Measurements from ENCODE around the gene SIN3B. TPM values are rescaled to one million over a fixed set of nuclear protein-coding genes. Genes with fewer than 3 reads are reported as not detected.

SIN3B gene
- total RNA-seq, 4 donors from 2014 or later, result 38.1 to 294 (median 66.5) TPM

- no peaks in the 10 kb centered on the region for H3K27me3 ChIP-seq
- no peak overlapping the region for H3K4me3 ChIP-seq
- no peak for TF ChIP-seq EP300 (IDR thresholded peaks at IDR 0.05; ENCODE audit: low read depth)
- no peak for TF ChIP-seq CTCF (IDR thresholded peaks at IDR 0.05)
- no peak for TF ChIP-seq POLR2AphosphoS5 (IDR thresholded peaks at IDR 0.05)
- TF ChIP-seq POLR2A (IDR thresholded peaks at IDR 0.05), result no peak
- in situ Hi-C loops (cut with MboI; ENCODE audit: low pct_ligation_motif_present in 1 of 4, low pct_unique_long_range_greater_than_20kb in 1 of 4, low sequenced_read_pairs in 3 of 4) (no loop called here), intact Hi-C loops (cut with DNase I; ENCODE audit: low total_unique reads) (no loop called here)
- WGBS, 2 donors (ENCODE audit: low coverage in 1 of 2), result 49 to 71% methylated on average over 4 to 12 of the region's 12 CpGs
- no peaks in the 10 kb centered on the region for H3K9me3 ChIP-seq
- no peaks in the 10 kb centered on the region for H3K36me3 ChIP-seq
- no peaks in the 10 kb centered on the region for H3K4me1 ChIP-seq
- no peak overlapping the region for H3K27ac ChIP-seq
- no peak for DNase-seq
Measured at GRCh38 chr19:16920816-16921529, 91.8 kb downstream of the SIN3B start.

GRCh38 chr19:16921766-16922591, 92.8 kb downstream of the SIN3B start:
- no peaks in the 10 kb centered on the region for H3K27me3 ChIP-seq
- H3K36me3 ChIP-seq, result no peaks in the 10 kb centered on the region
- 82 to 83% methylated on average over 2 to 21 of the region's 21 CpGs for WGBS, 2 donors (ENCODE audit: low coverage in 1 of 2)
- intact Hi-C loops (cut with DNase I; ENCODE audit: low total_unique reads), result no loop called here
- H3K4me1 ChIP-seq, result no peaks in the 10 kb centered on the region
- no peak overlapping the region for H3K4me3 ChIP-seq
- no peak overlapping the region for H3K27ac ChIP-seq
- no peak for DNase-seq
- H3K9me3 ChIP-seq, result no peaks in the 10 kb centered on the region
- in situ Hi-C loops (cut with MboI; ENCODE audit: low pct_ligation_motif_present in 1 of 4, low pct_unique_long_range_greater_than_20kb in 1 of 4, low sequenced_read_pairs in 3 of 4), result no loop called here
- no peak for TF ChIP-seq EP300 (IDR thresholded peaks at IDR 0.05; ENCODE audit: low read depth)

- intact Hi-C loops (cut with DNase I; ENCODE audit: low total_unique reads) (no loop called here), in situ Hi-C loops (cut with MboI; ENCODE audit: low pct_ligation_motif_present in 1 of 4, low pct_unique_long_range_greater_than_20kb in 1 of 4, low sequenced_read_pairs in 3 of 4) (no loop called here)
- no peak for DNase-seq
- WGBS, 2 donors (ENCODE audit: low coverage in 1 of 2), result 84% methylated on average over 1 of the region's 1 CpG; no CpG with 5 or more reads in 1 of the 2 donors
- no peak overlapping the region for H3K4me3 ChIP-seq
- H3K27me3 ChIP-seq, result no peaks in the 10 kb centered on the region
- no peaks in the 10 kb centered on the region for H3K4me1 ChIP-seq
- H3K27ac ChIP-seq, result no peak overlapping the region
- no peaks in the 10 kb centered on the region for H3K9me3 ChIP-seq
- no peak for TF ChIP-seq CTCF (IDR thresholded peaks at IDR 0.05)
- TF ChIP-seq POLR2A (IDR thresholded peaks at IDR 0.05), result no peak
- no peak for TF ChIP-seq EP300 (IDR thresholded peaks at IDR 0.05; ENCODE audit: low read depth)
- TF ChIP-seq POLR2AphosphoS5 (IDR thresholded peaks at IDR 0.05), result no peak
- H3K36me3 ChIP-seq, result no peaks in the 10 kb centered on the region
Measured at GRCh38 chr19:16922592-16922934, 93.4 kb downstream of the SIN3B start.

GRCh38 chr19:16922949-16923348, 93.8 kb downstream of the SIN3B start:
- no peak for DNase-seq
- no peak overlapping the region for H3K27ac ChIP-seq
- H3K9me3 ChIP-seq, result no peaks in the 10 kb centered on the region
- TF ChIP-seq CTCF (IDR thresholded peaks at IDR 0.05), result no peak
- no peak for TF ChIP-seq POLR2AphosphoS5 (IDR thresholded peaks at IDR 0.05)
- TF ChIP-seq EP300 (IDR thresholded peaks at IDR 0.05; ENCODE audit: low read depth), result no peak
- TF ChIP-seq POLR2A (IDR thresholded peaks at IDR 0.05), result no peak
- no peaks in the 10 kb centered on the region for H3K4me1 ChIP-seq
- intact Hi-C loops (cut with DNase I; ENCODE audit: low total_unique reads), result no loop called here
- H3K27me3 ChIP-seq, result no peaks in the 10 kb centered on the region
- in situ Hi-C loops (cut with MboI; ENCODE audit: low pct_ligation_motif_present in 1 of 4, low pct_unique_long_range_greater_than_20kb in 1 of 4, low sequenced_read_pairs in 3 of 4), result no loop called here
- H3K4me3 ChIP-seq, result no peak overlapping the region
- 88% methylated on average over 13 of the region's 13 CpGs; no CpG with 5 or more reads in 1 of the 2 donors for WGBS, 2 donors (ENCODE audit: low coverage in 1 of 2)
- H3K36me3 ChIP-seq, result no peaks in the 10 kb centered on the region

Measured in transverse colon (tissue), 4 donors.